Osteocyte (in vitro differentiated cells): ENCODE measurements around the gene CCDC201. TPM values are rescaled to one million over a fixed set of nuclear protein-coding genes. Genes with fewer than 3 reads are reported as not detected.

ENCODE experiments used
- DNase-seq: peaks from one replicate; pipeline ENCODE4 v3.0.0; 2021; ENCODE audit warnings: mixed read lengths; ENCODE audit not compliant: unreplicated experiment; ENCODE audit errors: extremely low spot score
- H3K27ac Mint-ChIP-seq: one replicate; pipeline ENCODE4 v1.8.0; 2021; ENCODE audit warnings: mild to moderate bottlenecking, mixed read lengths; ENCODE audit not compliant: unreplicated experiment
- H3K27me3 Mint-ChIP-seq: one replicate; pipeline ENCODE4 v1.8.0; 2021; ENCODE audit warnings: mixed read lengths; ENCODE audit not compliant: unreplicated experiment
- H3K36me3 Mint-ChIP-seq: one replicate; pipeline ENCODE4 v1.8.0; 2021; ENCODE audit warnings: mixed read lengths; ENCODE audit not compliant: unreplicated experiment
- H3K4me1 Mint-ChIP-seq: one replicate; pipeline ENCODE4 v1.8.0; 2021; ENCODE audit warnings: mixed read lengths; ENCODE audit not compliant: unreplicated experiment
- H3K4me3 Mint-ChIP-seq: one replicate; pipeline ENCODE4 v1.8.0; 2021; ENCODE audit warnings: mild to moderate bottlenecking, moderate library complexity, mixed read lengths; ENCODE audit not compliant: unreplicated experiment
- H3K9me3 Mint-ChIP-seq: one replicate; pipeline ENCODE4 v1.8.0; 2021; ENCODE audit warnings: mixed read lengths; ENCODE audit not compliant: unreplicated experiment
- CTCF ChIP-seq: fragments of 200-600 bp; sonication (generic); IDR thresholded peaks from 2 replicates; pipeline ENCODE4 v1.5.0; 2021; ENCODE audit warnings: antibody characterized with exemption, mild to moderate bottlenecking, moderate library complexity
- total RNA-seq: library from RNA; stranded (reverse); gene quantifications from 2 replicates; pipeline ENCODE4 v1.2.1, GENCODE V29; 2021

The CCDC201 gene
- total RNA-seq, 1 donor from 2014 or later: not detected

GRCh38 chr7:45919993-45920459, 47.1 kb upstream of the CCDC201 start:
- H3K36me3 Mint-ChIP-seq: peaks cover 14% of the 10 kb centered on the region
- no peak for DNase-seq
- H3K9me3 Mint-ChIP-seq: no peaks in the 10 kb centered on the region
- no peaks in the 10 kb centered on the region for H3K27me3 Mint-ChIP-seq
- peak overlapping the region; percentile 52 for H3K27ac Mint-ChIP-seq
- H3K4me3 Mint-ChIP-seq: peak overlapping the region; percentile 87
- peaks cover 71% of the 10 kb centered on the region for H3K4me1 Mint-ChIP-seq
- no peak for TF ChIP-seq CTCF

- peaks cover 65% of the 10 kb centered on the region for H3K4me1 Mint-ChIP-seq
- H3K36me3 Mint-ChIP-seq: peaks cover 18% of the 10 kb centered on the region
- H3K27me3 Mint-ChIP-seq: no peaks in the 10 kb centered on the region
- TF ChIP-seq CTCF: no peak
- H3K9me3 Mint-ChIP-seq: no peaks in the 10 kb centered on the region
- DNase-seq: no peak
- H3K4me3 Mint-ChIP-seq: peak overlapping the region; percentile 87
- H3K27ac Mint-ChIP-seq: no peak overlapping the region
Observed at GRCh38 chr7:45919231-45919784, 46.4 kb upstream of the CCDC201 start.

- Mint-ChIP-seq H3K36me3 (peaks cover 21% of the 10 kb centered on the region), H3K27me3 (no peaks in the 10 kb centered on the region), H3K4me3 (peak overlapping the region; percentile 87), H3K27ac (no peak overlapping the region), H3K4me1 (peaks cover 58% of the 10 kb centered on the region), H3K9me3 (no peaks in the 10 kb centered on the region)
- no peak for DNase-seq
- no peak for TF ChIP-seq CTCF
Observed at GRCh38 chr7:45918556-45918955, 45.7 kb upstream of the CCDC201 start.

- peaks cover 30% of the 10 kb centered on the region for H3K36me3 Mint-ChIP-seq
- peaks cover 49% of the 10 kb centered on the region for H3K4me1 Mint-ChIP-seq
- peak overlapping the region; percentile 87 for H3K4me3 Mint-ChIP-seq
- no peak overlapping the region for H3K27ac Mint-ChIP-seq
- H3K27me3 Mint-ChIP-seq: no peaks in the 10 kb centered on the region
- no peaks in the 10 kb centered on the region for H3K9me3 Mint-ChIP-seq
- TF ChIP-seq CTCF: peak; percentile 96
- DNase-seq: peak; percentile 95
Observed at GRCh38 chr7:45917658-45918057, 44.8 kb upstream of the CCDC201 start.

GRCh38 chr7:45917064-45917463, 44.2 kb upstream of the CCDC201 start:
- Mint-ChIP-seq H3K9me3 (no peaks in the 10 kb centered on the region), H3K4me3 (no peak overlapping the region), H3K27me3 (no peaks in the 10 kb centered on the region), H3K27ac (no peak overlapping the region), H3K4me1 (peaks cover 43% of the 10 kb centered on the region), H3K36me3 (peaks cover 35% of the 10 kb centered on the region)
- no peak for TF ChIP-seq CTCF
- no peak for DNase-seq
